ENCODE measurements around the gene MRGPRF. TPM values are rescaled to one million over a fixed set of nuclear protein-coding genes. Genes with fewer than 3 reads are reported as not detected.

Gene MRGPRF
- total RNA-seq, 4 donors from 2014 or later: 0.84 to 11.0 (median 7.3) TPM

GRCh38 chr11:68996376-68997123 is 16.5 kb downstream of the MRGPRF start:
- H3K4me3 ChIP-seq (ENCODE audit: low read depth, poor library complexity, severe bottlenecking): no peak overlapping the region
- intact Hi-C loops (cut with DNase I; ENCODE audit: low total_unique reads): no loop called here
- TF ChIP-seq, protein P1, sequence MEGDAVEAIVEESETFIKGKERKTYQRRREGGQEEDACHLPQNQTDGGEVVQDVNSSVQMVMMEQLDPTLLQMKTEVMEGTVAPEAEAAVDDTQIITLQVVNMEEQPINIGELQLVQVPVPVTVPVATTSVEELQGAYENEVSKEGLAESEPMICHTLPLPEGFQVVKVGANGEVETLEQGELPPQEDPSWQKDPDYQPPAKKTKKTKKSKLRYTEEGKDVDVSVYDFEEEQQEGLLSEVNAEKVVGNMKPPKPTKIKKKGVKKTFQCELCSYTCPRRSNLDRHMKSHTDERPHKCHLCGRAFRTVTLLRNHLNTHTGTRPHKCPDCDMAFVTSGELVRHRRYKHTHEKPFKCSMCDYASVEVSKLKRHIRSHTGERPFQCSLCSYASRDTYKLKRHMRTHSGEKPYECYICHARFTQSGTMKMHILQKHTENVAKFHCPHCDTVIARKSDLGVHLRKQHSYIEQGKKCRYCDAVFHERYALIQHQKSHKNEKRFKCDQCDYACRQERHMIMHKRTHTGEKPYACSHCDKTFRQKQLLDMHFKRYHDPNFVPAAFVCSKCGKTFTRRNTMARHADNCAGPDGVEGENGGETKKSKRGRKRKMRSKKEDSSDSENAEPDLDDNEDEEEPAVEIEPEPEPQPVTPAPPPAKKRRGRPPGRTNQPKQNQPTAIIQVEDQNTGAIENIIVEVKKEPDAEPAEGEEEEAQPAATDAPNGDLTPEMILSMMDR (IDR thresholded peaks at IDR 0.05): no peak
- TF ChIP-seq POLR2A (IDR thresholded peaks at IDR 0.05): no peak
- WGBS, 2 donors: 96 to 97% methylated on average over 23 to 24 of the region's 24 CpGs
- peak in 1 of 2 donors; percentile 76 for DNase-seq (ENCODE audit: low spot score in 2 of 2)

- no peak overlapping the region for H3K4me3 ChIP-seq (ENCODE audit: low read depth, poor library complexity, severe bottlenecking)
- intact Hi-C loops (cut with DNase I; ENCODE audit: low total_unique reads): no loop called here
- WGBS, 2 donors: 77 to 82% methylated on average over 6 of the region's 6 CpGs
- no peak for TF ChIP-seq POLR2A (IDR thresholded peaks at IDR 0.05)
- TF ChIP-seq, protein P1 (IDR thresholded peaks at IDR 0.05): no peak
- no peak for DNase-seq (ENCODE audit: low spot score in 2 of 2)
These were observed 18.2 kb downstream of the MRGPRF start for GRCh38 chr11:68994894-68995285.

GRCh38 chr11:68994161-68994893 is 18.7 kb downstream of the MRGPRF start:
- TF ChIP-seq, protein P1 (IDR thresholded peaks at IDR 0.05): no peak
- no peak for TF ChIP-seq POLR2A (IDR thresholded peaks at IDR 0.05)
- WGBS, 2 donors: 87 to 91% methylated on average over 25 to 28 of the region's 28 CpGs
- no peak overlapping the region for H3K4me3 ChIP-seq (ENCODE audit: low read depth, poor library complexity, severe bottlenecking)
- peak in 1 of 2 donors; percentile 76 for DNase-seq (ENCODE audit: low spot score in 2 of 2)
- intact Hi-C loops (cut with DNase I; ENCODE audit: low total_unique reads): no loop called here

DNA sequence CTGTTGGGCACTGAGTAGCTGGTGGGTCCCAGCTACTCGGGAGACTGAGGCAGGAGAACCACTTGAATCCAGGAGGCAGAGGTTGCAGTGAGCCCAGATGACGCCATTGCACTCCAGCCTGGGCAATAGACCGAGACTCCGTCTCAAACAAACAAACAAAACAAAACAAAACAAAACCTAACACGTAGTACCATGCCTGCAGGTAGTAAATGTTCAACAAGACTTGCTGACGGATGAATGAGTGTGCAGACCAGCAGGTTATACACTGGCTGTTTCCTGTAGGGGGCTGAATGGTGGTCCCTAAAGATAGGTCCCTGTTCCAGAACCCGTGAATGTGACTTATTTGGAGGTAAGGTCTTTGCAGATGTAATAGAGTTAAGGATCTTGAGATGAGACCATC is 19.5 kb downstream of the MRGPRF start:
- no peak for DNase-seq (ENCODE audit: low spot score in 2 of 2)
- TF ChIP-seq, protein P1 (IDR thresholded peaks at IDR 0.05): no peak
- no peak for TF ChIP-seq POLR2A (IDR thresholded peaks at IDR 0.05)
- H3K4me3 ChIP-seq (ENCODE audit: low read depth, poor library complexity, severe bottlenecking): no peak overlapping the region
- intact Hi-C loops (cut with DNase I; ENCODE audit: low total_unique reads): no loop called here
- 80 to 82% methylated on average over 7 of the region's 7 CpGs for WGBS, 2 donors

GRCh38 chr11:68992743-68993255 is 20.2 kb downstream of the MRGPRF start:
- intact Hi-C loops (cut with DNase I; ENCODE audit: low total_unique reads): no loop called here

More at GRCh38 chr11:68992743-68993255, 20.2 kb downstream of the MRGPRF start:
- TF ChIP-seq, protein P1 (IDR thresholded peaks at IDR 0.05): no peak
- TF ChIP-seq POLR2A (IDR thresholded peaks at IDR 0.05): no peak
- peak in 1 of 2 donors; percentile 67 for DNase-seq (ENCODE audit: low spot score in 2 of 2)
- 64 to 74% methylated on average over 13 to 14 of the region's 14 CpGs for WGBS, 2 donors
- H3K4me3 ChIP-seq (ENCODE audit: low read depth, poor library complexity, severe bottlenecking): no peak overlapping the region

Measured in lower leg skin (tissue), 4 donors.